ENCODE data around the gene PASK.
A peak's percentile ranks its signal among the peaks of the same experiment; 100 is the strongest.
"Not testable (repeated sequence)": the region's sequence is repeated elsewhere in the genome, so short reads cannot be mapped to it uniquely, and the experiment has no call there.

The PASK gene

DNA sequence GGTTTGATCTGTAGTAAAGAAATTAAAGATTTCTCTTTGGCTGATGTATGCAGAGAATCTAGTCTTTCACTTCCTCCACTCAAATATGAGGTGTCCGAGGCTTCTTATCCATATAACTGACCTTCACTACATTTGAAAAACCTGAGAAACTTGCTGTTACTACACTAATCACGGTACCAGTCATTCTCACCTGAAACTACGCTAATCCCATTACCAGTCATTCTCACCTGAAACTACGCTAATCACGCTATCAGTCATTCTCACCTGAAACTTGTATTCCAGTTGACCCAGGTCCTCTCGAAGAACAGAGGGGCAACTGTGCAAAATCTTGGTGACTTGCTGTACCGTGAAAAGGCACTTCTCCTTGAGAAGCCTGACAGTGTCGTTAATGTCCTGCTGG is 52.3 kb downstream of the PASK start:
- Histone ChIP-seq H3K36me3 (peaks cover 87% of the 10 kb centered on the region), H3K4me2 (no peak overlapping the region), H3K4me3 (no peak overlapping the region)

DNA sequence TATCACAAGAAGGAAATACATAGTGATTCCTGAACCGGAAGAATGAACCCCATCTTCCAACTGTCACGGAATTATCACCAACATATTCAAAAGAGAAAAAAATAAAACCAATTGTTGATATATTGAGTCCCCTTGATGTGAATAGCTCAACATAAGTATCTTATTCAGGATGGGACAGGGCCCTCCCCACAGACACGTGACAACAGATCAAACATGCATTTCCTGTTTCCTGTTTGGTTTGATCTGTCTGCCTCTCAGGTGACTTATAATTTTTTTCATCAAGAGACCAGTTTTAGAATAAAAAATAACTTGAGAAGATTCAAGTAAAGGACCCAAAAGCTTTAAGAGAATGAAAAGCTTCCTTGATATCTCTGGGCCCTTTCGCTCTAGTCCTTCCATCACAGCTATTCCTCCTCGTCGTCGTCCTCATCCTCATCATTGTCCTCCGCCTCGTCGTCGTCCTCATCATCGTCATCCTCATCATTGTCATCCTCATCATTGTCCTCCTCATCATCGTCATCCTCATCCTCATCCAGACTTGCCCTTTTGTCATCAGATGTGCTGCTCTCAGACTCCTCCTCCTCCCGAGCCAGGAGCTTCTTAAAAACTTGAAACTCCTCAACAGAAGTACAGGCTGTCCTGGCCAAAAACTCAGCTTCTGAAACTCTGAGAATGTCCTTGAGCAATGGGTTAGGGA is 53.5 kb downstream of the PASK start:
- TF ChIP-seq Cebpa-rat (IDR thresholded peaks at IDR 0.05), result no peak
- Histone ChIP-seq H3K36me3 (peaks cover 99% of the 10 kb centered on the region), H3K4me2 (peak overlapping the region; percentile 62)

More for the DNA sequence above, 52.3 kb downstream of the PASK start:
- Histone ChIP-seq H3K27ac (no peak overlapping the region), H3K27me3 (no peaks in the 10 kb centered on the region), H4K20me1 (peaks cover 48% of the 10 kb centered on the region), H3K9ac (no peak overlapping the region), H3K9me3 (no peaks in the 10 kb centered on the region), H3K4me1 (peaks cover 32% of the 10 kb centered on the region)
- no peak for TF ChIP-seq Cebpa-rat (IDR thresholded peaks at IDR 0.05)

DNA sequence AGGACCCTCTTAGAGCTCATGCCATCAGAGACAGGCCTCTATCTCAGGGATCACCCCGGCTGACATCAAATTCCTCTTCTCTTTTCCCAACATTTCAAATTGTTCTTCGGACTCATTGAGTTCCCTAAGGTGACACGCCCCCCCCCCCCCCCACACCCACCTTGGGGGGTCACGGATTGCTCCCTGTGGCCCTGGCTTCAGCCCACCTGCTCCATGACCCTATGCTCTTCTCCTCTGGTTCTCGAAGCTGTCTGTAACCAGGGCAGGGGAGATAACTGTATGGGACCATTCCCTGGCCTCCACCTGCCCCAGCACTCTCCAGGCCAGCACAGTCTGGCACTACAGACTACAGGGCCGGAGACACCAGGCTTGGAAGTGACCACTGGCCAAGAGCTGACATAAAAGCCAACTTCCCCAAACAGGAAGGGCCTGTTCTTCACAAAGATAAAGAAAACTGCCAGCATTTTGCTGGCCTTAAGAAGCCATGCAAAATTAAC is 54.3 kb downstream of the PASK start:
- Histone ChIP-seq H3K27me3 (no peaks in the 10 kb centered on the region), H3K4me1 (peaks cover 14% of the 10 kb centered on the region), H3K4me3 (no peak overlapping the region), H3K9me3 (no peaks in the 10 kb centered on the region), H3K27ac (peak overlapping the region; percentile 19; the same call in 1 of the 2 replicates), H4K20me1 (peaks cover 68% of the 10 kb centered on the region), H3K36me3 (peaks cover 100% of the 10 kb centered on the region), H3K4me2 (peak overlapping the region; percentile 62), H3K9ac (no peak overlapping the region)
- TF ChIP-seq Cebpa-rat (IDR thresholded peaks at IDR 0.05), result no peak

More for the DNA sequence above, 53.5 kb downstream of the PASK start:
- H3K4me1 ChIP-seq, result peaks cover 22% of the 10 kb centered on the region
- H3K4me3 ChIP-seq, result no peak overlapping the region
- no peaks in the 10 kb centered on the region for H3K27me3 ChIP-seq
- H3K9me3 ChIP-seq, result no peaks in the 10 kb centered on the region
- peaks cover 60% of the 10 kb centered on the region for H4K20me1 ChIP-seq
- no peak overlapping the region for H3K27ac ChIP-seq
- no peak overlapping the region for H3K9ac ChIP-seq

DNA sequence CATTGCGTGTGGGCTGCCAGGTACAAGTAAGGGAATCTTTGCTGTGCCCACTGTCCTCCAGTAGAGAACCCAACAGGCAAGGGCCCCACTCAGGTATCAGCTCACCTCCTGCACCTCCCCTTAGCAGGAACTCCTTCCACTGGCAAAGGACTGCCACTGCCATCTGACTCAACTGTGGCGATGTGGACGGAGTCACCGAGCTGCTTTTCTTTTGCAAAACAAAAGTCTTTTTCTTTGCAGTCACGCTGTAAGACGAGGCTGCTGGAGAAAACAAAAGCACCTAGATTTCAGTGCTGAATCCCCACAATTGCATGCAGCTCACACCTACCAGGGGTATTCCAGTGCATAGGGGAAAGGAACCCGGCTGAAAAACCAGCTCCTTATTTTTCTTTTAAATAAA is 55.1 kb downstream of the PASK start:
- no peaks in the 10 kb centered on the region for H3K9me3 ChIP-seq
- H3K9ac ChIP-seq, result no peak overlapping the region
- peaks cover 71% of the 10 kb centered on the region for H4K20me1 ChIP-seq
- no peaks in the 10 kb centered on the region for H3K27me3 ChIP-seq
- H3K4me3 ChIP-seq, result no peak overlapping the region
- H3K36me3 ChIP-seq, result peaks cover 100% of the 10 kb centered on the region
- peaks cover 19% of the 10 kb centered on the region for H3K4me1 ChIP-seq
- H3K27ac ChIP-seq, result no peak overlapping the region
- TF ChIP-seq Cebpa-rat (IDR thresholded peaks at IDR 0.05), result no peak
- H3K4me2 ChIP-seq, result no peak overlapping the region

DNA sequence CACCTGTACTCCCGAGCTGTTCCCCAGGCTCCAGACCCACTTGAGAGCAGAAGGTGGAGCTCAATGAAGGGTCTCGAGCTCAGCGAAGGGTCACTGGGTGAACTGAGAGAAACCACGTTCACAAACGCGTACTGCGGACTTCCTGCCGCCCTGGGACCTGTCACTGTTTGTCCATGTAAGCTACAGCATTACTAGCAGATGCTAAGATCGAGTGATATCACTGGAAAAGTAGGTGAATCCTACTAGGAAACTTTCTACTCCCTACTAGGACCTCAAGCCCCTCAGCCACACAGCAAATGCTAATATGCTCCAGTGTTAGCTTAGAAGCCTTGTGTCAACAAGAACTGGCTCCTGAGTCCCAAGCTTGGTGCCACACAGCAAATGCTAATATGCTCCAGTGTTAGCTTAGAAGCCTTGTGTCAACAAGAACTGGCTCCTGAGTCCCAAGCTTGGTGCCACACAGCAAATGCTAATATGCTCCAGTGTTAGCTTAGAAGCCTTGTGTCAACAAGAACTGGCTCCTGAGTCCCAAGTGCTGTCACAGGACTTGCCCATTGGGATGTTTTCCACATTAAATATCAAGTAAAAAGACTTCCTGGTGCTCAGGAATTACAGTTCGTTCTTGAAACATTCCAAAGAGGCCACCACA is 56.0 kb downstream of the PASK start:
- not testable (repeated sequence) for H3K27me3 ChIP-seq, H3K9ac ChIP-seq, H3K4me3 ChIP-seq, H3K4me2 ChIP-seq, H3K9me3 ChIP-seq, H3K27ac ChIP-seq
- Histone ChIP-seq H3K36me3 (peaks cover 100% of the 10 kb centered on the region), H3K4me1 (peaks cover 28% of the 10 kb centered on the region), H4K20me1 (peaks cover 71% of the 10 kb centered on the region)

DNA sequence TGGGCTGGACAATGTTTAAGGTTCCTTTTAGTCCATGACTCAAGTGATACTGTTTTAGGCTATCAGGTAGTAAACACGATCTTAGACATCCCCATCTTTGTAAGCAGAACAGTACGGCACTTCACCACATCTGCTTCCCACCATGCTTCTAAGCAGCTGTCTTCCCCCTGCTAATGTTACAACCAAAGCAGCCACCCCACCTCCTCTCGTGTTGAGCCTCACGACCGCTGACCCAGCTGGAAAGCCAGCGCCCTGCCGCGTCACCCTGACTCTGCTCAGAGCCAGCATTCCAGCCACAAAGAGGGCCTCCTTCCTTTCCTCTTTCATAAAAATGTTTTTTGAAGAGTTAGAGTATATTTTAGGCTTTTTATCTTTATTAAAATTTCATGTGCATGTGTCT is 56.6 kb downstream of the PASK start:
- Histone ChIP-seq H3K4me3 (no peak overlapping the region), H3K9ac (no peak overlapping the region), H3K27ac (no peak overlapping the region), H4K20me1 (peaks cover 71% of the 10 kb centered on the region), H3K4me1 (peaks cover 34% of the 10 kb centered on the region), H3K9me3 (no peaks in the 10 kb centered on the region), H3K4me2 (no peak overlapping the region), H3K36me3 (peaks cover 100% of the 10 kb centered on the region), H3K27me3 (no peaks in the 10 kb centered on the region)
- no peak for TF ChIP-seq Cebpa-rat (IDR thresholded peaks at IDR 0.05)

DNA sequence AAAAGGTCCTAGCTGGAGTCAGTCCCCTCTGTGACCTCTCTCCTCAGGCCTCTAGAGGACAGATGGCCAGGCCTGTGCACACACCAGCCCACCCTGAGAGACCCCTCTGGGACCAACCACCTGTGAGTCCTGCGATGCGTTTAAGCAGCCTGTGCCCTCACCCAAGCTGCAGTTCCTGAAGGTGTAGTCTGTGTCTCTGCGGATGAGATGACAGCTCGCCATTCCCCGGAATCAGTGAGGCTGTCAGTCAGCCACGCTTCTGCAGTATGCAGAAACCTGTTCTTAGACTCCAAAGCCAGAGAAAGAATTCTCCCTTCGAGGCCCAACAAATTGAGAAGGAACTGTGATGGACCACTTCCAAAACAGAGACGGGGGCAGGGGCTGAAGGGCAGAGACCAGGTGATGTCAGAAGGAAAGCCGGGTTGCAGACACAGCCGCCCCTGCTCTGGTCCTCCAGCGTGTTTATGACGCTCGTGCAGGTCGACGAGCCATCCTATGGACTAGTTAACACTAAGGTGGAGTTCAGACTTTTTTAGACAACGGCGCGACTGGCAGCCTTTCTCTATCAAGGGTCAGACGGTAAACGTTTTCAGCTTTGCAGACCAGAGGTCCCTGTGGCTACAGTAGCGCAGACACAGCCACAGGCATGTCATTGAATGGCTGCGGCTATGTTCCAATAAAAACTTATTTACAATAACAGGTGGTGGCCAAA is 57.4 kb downstream of the PASK start:
- H3K36me3 ChIP-seq, result peaks cover 100% of the 10 kb centered on the region
- H3K27me3 ChIP-seq, result no peaks in the 10 kb centered on the region
- H3K9me3 ChIP-seq, result no peaks in the 10 kb centered on the region
- H3K4me3 ChIP-seq, result no peak overlapping the region
- no peak for TF ChIP-seq Cebpa-rat (IDR thresholded peaks at IDR 0.05)
- no peak overlapping the region for H3K27ac ChIP-seq
- no peak overlapping the region for H3K4me2 ChIP-seq
- H4K20me1 ChIP-seq, result peaks cover 68% of the 10 kb centered on the region
- H3K4me1 ChIP-seq, result peaks cover 42% of the 10 kb centered on the region
- no peak overlapping the region for H3K9ac ChIP-seq

DNA sequence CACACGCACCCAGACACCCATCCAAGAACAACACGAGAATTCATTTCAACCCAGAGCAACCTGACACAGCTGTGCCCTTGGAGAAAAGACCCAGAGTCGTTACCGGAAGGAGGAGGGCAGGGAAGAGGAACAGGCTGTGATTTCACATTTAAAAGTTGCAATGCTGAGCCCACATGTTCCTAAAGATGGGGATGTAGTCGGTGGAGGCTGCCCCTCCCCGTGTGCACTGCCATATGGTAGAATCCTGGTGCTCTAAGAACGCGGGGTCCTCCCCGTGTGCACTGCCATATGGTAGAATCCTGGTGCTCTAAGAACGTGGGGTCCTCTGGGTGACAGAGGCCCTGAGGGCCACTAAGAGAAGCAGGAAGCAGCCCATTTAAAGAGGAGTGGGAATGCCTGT is 58.1 kb downstream of the PASK start:
- Histone ChIP-seq H3K4me3 (no peak overlapping the region), H3K9ac (no peak overlapping the region), H3K4me1 (peaks cover 48% of the 10 kb centered on the region), H3K36me3 (peaks cover 100% of the 10 kb centered on the region), H3K27ac (no peak overlapping the region), H4K20me1 (peaks cover 66% of the 10 kb centered on the region), H3K9me3 (no peaks in the 10 kb centered on the region), H3K27me3 (no peaks in the 10 kb centered on the region), H3K4me2 (no peak overlapping the region)
- no peak for TF ChIP-seq Cebpa-rat (IDR thresholded peaks at IDR 0.05)

DNA sequence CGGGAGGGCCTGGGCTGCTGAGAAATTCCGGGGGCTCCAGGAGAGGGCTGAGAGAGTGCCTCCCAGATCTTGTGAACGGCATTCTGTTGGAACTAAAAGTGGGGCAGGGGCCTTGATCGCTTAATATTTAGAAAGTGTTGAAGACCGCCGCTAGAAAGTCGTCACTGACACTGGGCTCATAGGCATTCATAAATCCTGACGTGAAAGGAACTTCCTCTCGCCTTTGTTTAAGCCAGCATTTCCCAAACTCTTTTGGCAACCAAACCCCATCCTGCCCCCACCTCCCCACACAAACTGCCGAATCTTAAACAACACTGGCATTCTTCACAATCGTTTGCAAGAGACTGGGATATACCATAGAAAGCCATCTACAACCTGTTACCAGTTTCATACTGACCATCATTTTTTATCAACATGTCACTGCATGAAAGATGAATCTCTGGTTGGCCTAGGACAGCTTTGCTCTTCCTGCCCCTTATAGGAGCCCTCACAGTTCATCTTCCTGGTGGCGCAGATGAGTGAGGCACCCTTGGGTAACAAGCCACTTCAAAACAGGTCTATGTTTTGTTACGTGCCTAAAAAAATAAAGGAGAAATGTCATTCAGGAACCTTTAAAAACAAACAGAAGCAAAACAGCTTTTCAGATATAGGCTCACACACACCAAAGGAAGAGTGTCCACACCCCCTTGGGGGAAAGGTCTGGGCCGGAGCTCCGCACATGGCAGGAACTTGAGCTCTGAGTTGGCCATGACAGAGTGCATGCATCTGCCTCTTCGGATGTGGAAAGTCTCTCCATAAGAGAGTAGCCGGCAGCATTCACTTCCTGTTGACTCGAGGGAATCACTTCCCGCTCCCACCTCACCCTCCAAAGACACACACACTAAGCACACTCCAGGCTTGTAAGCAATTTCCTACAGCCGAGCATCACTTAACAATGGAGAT is 60.2 kb downstream of the PASK start:
- no peak for TF ChIP-seq Cebpa-rat (IDR thresholded peaks at IDR 0.05)
- H3K4me1 ChIP-seq, result peaks cover 44% of the 10 kb centered on the region
- H3K27ac ChIP-seq, result peak overlapping the region; percentile 49; the same call in 1 of the 2 replicates
- H3K36me3 ChIP-seq, result peaks cover 81% of the 10 kb centered on the region
- H3K4me3 ChIP-seq, result no peak overlapping the region
- H4K20me1 ChIP-seq, result peaks cover 55% of the 10 kb centered on the region
- H3K9ac ChIP-seq, result no peak overlapping the region
- no peaks in the 10 kb centered on the region for H3K27me3 ChIP-seq
- peak overlapping the region; percentile 73 for H3K4me2 ChIP-seq
- H3K9me3 ChIP-seq, result no peaks in the 10 kb centered on the region

Measured in BLaER1 (cell line).